Right renal cortex interstitium (tissue), 3 donors: ENCODE measurements around the gene UBE2G1. TPM values are rescaled to one million over a fixed set of nuclear protein-coding genes. Genes with fewer than 3 reads are reported as not detected.
"Not testable (repeated sequence)": the region's sequence is repeated elsewhere in the genome, so short reads cannot be mapped to it uniquely, and the experiment has no call there.

ENCODE experiments used
- DNase-seq, 3 donors: peaks; one replicate each; pipeline ENCODE4 v3.0.0-alpha.2; 2013; ENCODE audit warnings: low read depth in 3 of 3, low spot score in 2 of 3
- polyA plus RNA-seq, 3 donors: library from polyadenylated mRNA; unstranded; fragments of 120-200 nt; gene quantifications; one replicate each; pipeline ENCODE4 v1.2.1, GENCODE V29; 2013; ENCODE audit not compliant: insufficient read length in 3 of 3

Gene UBE2G1
- polyA plus RNA-seq, 3 donors: 58.6 to 62.3 (median 61.6) TPM

DNA sequence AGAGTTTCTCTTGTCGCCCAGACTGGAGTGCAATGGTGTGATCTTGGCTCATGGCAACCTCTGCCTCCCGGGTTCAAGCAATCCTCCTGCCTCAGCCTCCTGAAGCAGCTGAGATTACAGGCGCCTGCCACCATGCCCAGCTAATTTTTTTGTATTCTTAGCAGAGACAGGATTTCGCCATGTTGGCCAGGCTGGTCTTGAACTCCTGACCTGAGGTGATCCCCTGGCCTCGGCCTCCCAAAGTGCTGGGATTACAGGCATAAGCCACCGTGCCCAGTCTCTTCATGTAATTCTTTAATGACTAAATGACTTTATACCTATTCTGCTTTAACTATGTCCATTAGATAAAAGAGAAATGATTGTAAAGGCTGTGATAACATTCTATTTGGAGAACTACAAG lies 111.2 kb downstream of the UBE2G1 start:
- DNase-seq: not testable (repeated sequence)

DNA sequence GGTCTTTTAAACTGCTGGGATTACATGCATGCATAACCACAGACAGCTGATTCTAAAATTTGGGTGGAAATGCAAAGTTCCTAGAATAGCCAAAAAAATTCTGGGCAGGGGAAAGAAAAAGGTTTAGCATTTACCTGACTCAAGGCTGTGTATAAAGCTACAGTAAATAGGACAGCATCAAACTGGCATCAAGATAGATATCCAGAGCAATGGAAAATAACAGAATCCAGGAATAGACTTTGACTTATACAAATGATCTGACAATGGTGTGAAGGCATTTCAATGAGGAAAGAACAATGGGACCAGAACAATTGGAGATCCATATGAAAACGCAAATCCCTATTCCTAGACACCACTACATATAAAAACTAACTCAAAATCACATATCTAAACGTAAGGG lies 115.6 kb downstream of the UBE2G1 start:
- no peak for DNase-seq

DNA sequence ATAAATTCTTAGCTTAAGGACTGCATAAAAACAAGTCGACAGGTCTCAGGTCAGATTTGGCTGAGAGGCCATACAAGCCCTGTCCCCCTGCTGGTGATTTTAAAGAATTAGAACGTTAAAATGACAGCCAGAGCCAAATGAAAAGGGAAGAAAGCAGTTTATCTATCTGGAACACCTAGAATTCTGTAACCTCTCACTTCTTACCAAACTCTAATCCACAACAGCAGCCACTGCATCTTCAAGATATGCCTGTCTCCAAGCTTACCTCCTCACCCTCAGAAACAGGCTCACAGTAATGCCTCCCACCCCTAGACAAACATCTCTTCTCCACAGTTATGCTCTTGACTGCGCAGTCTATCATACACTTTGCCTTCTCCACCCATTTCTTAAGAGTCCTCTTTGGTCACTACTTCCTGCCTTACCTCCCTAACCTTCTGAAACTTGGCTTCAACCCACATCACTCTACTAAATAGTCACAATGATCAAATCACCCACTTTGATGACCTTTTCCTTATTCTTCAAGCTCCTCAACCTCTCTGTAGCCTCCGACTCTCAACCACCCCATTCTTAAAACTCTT lies 116.9 kb downstream of the UBE2G1 start:
- no peak for DNase-seq

DNA sequence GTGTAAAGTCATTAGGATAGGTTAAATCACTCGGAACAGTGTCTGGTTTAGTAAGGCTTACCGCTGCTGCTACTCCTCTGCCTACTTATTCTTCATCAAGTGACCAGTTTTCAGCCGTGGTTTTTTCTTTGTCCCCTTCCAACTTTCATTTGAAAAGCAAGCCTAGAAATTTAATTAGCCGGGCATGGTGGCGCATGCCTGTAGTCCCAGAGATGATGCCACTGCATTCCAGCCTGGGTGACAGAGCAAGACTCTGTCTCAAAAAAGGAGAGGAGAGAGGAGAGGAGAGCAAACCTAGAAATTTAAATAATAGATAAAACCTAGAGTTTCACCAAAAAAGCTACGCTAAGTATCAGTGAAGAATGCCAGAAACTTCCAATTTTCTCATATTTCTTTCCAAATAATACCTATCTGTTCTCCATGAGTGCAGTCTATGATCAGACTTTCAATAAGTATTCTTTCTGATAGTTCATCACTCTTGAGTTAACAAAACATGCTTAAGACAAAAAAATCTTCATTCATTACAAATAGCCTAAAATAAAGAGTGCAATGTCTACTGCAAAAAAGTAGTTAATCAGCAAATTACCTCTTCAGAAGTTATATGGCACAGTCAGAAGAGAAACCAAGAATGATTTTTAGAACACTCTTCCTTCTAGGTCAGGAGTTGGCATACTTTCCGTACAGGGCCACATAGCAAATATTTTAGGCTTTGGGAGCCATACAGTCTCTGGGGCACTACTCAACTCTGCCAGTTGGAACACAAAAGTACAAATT lies 117.8 kb downstream of the UBE2G1 start:
- DNase-seq: no peak

DNA sequence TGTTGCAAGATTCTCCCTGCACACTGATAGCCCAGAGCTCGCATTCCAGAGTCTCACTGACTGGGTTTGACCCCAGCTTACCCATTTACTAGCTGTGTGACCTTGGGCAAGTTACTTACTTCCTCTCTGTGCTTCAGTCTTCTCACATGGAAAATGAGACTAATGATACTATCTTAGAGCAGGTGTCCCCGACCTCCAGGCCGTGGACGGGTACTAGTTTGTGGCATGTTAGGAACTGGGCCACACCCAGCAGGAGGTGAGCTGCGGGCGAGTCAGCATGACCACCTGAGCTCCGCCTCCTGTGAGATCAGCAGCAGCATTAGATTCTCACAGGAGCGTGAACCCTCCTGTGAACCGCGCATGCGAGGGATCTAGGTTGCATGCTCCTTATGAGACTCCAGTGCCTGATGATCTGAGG lies 118.5 kb downstream of the UBE2G1 start:
- no peak for DNase-seq

DNA sequence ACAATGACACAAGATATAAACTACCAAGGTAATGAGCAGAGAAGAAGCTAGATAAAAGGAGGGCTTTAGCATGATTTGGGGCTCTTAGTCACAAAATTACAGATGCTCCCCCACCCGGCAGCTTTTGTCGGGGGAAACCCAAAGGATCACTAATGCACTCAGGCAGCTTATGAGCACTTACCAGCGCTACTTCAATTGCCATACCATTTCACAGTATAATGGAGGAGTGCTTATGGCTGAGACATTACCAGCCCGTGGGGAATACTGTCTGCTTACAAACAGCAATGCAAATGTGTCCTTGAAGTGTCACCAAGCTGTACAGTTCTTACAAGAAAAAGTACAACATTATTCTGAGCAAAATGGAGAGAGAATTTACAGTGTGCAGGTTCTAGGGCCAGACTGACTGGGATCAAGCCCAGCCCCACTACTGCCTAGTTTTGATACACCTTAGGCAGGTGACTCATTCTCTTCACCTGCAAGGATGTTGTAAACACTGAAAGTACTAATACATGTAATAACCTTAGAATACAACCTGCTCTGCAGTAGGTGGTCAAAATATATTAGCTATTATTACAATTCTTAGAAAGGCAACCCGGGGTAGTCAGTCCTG lies 119.0 kb downstream of the UBE2G1 start:
- no peak for DNase-seq

DNA sequence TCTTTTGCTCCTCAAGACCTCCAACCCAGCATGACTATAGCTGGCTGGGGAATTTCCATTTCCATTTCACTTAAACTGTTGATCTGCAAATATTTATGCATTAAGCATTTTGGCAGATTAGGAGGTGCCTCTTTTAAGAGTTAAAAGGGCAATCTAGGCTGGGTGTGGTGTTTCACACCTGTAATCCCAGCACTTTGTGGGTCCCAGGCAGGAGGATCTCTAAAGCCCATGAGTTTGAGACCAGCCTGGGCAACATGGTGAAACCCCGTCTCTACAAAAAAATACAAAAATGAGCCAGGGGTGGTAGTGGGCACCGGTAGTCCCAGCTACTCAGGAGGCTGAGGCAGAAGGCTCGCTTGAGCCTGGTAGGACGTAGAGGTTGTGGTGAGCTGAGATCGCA lies 119.8 kb downstream of the UBE2G1 start:
- no peak for DNase-seq

DNA sequence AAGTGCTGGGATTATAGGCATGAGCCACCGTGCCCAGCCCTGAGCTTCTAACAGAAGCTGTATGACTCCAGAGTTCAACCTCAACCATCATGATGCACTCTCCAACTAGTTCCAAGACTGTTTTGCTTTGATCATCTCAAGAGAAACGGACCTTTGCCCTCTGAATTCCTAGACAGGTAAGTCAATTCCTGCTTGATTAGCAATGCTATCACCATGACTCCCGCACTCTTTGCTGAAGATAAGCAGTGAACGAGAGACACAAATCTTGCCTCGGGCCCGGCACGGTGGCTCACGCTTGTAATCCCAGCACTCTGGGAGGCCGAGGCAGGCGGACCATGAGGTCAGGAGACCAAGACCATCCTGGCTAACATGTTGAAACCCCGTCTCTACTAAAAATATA lies 124.9 kb downstream of the UBE2G1 start:
- DNase-seq: no peak

DNA sequence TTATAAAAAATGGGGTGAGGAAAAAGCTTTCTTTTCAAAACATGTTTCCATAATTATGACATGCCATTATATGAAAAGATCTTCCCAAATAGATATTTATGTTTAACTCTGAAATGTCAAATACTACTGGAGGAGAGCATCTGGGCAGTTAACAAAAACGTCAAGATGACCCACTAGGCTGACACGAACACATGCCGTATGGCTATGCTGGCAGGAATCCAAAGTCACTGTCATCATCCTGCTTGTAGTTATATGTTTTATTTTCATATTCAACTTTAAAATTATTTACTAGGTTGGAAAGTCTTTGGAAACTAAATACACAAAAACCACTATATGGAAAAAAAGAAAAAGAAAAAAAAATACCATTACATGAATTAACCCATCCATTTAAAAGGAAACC lies 130.0 kb downstream of the UBE2G1 start:
- no peak for DNase-seq

DNA sequence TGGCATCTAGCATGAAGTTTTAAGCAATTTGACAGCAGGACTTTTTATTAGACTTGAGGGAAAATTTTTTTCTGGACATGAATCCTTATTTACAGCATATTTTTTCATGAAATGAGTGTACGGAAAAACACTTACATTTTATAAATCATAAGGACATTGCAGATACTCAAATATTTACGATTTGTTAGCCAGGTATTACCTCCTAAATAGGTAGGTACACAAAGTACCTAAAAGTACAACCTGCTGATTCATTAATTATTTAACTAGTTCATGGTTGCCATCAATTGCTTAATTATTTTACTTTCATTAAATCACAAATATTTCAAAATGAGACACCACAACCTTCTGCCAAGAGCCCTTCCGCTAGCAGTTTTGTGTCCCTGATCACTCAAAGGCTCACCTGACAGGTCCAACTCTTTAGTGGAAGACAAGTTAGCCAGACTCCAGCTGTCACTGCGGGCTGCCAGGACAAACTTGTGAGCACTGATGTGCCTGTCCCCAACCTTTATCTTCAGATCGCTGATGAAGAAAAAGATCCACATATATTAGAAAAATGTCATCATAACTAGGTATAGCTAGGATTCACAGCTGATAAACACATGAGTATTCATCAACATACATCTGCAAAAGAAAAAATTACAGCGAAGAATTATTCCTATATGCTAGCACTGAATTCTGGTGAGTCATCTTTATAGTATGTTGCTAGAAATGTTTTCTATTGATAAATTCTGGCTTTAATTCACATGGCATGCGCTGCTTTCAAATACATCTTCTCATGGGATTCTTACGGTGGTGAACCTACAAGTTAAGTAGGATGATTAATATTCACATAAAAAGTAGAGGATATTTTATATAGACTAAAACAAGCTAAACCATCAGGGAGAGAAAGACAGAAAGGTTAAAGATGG lies 130.8 kb downstream of the UBE2G1 start:
- no peak for DNase-seq

DNA sequence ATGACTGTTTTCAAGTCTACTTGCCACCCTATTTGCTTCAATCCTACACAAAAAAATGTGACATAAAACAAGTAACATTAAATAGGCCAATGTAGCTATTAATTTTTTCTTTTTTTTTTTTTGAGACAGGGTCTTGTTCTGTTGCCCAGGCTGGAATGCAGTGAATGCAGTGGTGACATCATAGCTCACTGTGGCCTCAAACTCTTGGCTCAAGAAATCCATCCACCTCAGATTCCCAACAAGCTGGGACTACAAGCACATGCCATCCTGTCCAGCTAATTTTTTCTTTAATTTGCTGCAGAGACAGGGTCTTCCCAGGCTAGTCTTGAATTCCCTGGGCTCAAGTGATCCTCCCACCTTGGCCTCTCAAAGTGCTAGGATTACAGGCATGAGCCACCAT lies 132.1 kb downstream of the UBE2G1 start:
- no peak for DNase-seq

DNA sequence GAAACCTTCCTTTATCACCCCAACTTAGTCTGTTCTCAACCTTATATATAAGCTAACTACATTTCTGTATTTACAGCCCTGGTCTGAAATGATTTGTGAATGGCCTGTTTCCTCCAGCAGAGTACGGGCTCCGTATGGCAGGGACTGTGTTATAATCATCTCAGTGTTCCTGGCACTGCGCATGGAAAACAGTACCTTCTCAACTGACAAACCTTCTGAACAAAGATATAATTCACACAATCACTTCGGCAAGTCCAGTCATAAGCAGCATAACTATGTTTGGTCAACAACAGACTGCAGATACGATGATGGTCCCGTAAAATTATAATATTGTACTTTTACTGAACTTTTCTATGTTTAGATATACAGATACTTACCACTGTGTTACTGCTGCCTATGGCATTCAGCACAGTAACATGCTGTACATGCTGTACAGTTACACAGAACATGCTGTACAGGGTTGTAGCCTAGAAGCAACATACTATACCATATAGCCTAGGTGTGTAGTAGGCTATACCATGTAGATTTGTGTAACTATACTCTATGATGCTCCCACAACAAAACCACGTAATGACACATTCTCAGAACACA lies 132.7 kb downstream of the UBE2G1 start:
- DNase-seq: no peak

DNA sequence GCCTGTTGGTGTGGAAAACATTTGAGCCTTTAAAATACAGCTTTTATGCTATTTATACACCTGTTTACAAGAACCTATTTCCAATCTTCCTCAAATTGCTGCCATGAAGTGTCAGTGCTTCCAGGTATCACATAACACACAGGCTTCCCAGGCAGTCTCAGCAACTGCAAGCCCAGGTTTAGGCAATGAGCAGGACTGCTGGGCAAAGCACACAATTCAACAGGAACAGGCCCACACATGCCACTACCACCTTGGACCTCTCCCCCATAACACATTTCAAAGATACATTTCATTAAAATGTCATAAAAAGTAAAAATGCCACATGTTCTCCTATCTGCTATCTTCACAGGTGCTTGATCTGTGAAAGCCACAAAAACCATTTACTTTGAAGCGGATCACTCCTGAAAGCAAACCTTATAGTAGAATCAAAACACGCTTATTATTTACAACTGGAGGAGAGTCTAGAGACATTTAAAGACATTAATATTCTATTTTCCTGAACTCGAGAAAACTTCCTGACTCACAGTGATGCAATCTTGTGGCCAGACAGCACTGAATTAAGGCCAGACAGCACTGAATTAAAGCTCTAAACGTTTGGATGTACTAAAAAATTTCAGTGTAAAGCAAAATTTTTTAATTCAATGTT lies 134.2 kb downstream of the UBE2G1 start:
- DNase-seq: no peak

DNA sequence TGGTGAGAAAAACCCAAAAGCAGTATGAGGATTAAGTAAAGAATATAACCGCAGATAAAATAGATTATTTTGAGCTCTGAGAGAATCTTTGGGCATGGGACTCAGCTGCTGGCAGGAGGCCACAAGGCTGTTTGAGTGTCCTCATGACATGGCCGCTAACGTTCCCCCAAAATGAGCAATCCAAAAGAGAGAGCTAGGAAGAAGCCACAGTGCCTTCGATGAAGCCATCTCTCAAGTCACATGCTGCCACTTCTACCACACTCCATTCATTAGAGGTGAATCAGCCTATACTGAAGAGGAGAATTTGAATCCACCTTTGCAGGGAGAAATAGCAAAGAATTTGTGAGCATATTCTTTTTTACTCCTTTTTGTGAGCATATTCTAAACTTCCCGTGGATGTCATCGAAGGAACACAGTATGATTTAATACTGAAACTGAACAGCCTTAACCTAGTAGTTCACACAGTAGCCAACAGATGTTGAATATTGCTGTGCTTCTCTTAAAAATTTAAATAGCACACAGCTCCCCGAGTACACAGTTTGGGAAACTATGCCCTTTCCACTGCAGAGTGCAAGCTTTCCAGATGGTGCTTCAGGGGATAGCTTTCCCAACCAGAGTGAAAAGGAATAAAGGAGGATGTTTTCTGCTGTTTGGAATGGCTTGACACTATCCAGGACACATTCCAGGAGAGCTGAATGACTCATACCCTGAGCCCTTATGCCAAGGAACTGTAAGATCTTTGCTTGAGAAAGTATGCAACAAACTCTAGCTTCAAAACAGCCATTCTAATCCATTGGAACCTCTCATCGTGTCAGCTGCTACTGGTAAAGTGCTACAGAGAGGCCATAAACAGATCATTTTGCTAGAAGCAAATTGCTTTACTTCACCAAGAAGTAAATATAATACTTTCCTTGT lies 136.6 kb downstream of the UBE2G1 start:
- DNase-seq: no peak

DNA sequence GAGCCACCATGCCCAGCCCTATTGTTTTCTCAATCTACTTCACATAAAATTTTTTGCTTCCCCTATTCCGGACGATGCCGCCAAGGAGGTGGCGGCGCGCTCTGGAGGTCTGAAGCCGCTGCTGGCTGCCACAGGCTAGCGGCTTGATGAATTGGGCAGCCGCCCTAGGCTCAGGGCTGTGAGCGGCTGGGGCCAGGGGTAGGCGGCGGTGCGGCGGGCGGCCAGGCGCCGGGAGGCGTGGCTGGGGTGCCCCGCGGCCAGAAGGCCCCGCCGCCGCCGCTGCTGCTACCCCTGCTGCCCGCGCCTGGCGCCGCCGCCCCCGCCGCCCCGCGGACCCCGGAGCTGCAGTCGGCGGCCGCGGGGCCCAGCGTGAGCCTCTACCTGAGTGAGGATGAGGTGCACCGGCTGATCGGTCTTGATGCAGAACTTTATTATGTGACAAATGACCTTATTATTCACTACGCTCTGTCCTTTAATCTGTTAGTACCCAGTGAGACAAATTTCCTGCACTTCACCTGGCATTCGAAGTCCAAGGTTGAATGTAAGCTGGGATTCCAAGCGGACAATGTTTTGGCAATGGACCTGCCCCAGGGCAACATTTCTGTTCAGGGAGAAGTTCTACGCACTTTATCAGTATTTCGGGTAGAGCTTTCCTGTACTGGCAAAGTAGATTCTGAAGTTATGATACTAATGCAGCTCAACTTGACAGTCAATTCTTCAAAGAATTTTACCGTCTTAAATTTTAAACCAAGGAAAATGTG lies 144.4 kb downstream of the UBE2G1 start:
- DNase-seq: no peak

DNA sequence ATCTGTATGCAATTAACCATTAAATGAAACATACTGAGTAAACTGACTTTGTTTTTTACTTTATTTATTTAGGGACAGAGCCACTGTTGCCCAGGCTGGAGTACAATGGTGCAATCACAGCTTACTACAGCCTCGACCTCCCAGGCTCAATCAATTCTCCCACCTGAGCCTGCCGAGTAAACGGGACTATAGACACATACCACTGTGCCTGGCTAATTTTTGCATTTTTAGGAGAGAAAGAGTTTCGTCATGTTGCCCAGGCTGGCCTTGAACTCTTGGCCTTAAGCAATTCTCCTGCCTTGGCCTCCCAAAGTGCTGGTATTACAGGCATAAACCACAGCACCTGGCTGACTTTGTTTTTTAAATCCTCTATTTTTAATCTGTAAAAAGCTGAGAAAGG lies 145.3 kb downstream of the UBE2G1 start:
- no peak for DNase-seq

DNA sequence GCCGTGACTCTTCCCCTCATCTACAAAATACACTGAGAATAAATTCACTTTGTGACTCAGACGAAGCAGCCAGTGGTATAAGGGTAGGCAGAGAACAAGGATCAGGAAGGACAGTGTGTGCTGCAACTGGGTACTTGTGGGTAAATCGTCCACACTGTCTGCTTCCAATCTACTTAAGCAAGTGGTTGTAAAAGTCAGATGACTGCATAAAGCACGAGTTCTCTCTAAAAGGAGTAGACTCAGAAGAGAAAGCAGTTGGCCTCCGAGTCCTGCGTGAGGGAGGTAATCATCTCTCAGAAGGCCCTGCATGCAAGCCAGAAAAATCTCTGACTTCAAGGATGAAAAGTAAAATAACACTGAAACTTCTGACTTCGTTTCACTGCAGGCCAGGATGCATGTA lies 145.8 kb downstream of the UBE2G1 start:
- DNase-seq: no peak
